Endothelial cell of umbilical vein (primary cell): ENCODE data around the gene MPC1L. TPM values are rescaled to one million over a fixed set of nuclear protein-coding genes. Genes with fewer than 3 reads are reported as not detected.

Source experiments
- BruUV-seq: library from RNA; stranded (reverse); fragments of 400-500 nt; replicated peaks from 2 replicates; lab custom pipeline; 2021; lab: Mats Ljungman, UMichigan
- CTCF ChIA-PET: fragments of 300-600, 350-600 bp; sonication (Branson Sonifier 250); formaldehyde crosslinking; loops from one replicate; lab custom pipeline; 2021; ENCODE audit warnings: antibody characterized with exemption, inconsistent platforms; lab: Charles Lee
- POLR2A ChIA-PET: fragments of 300-600, 350-600 bp; sonication (Branson Sonifier 250); formaldehyde crosslinking; loops from one replicate; lab custom pipeline; 2021; ENCODE audit warnings: antibody characterized with exemption, inconsistent platforms; lab: Charles Lee
- DNase-seq: peaks from one replicate; pipeline ENCODE4 v3.0.0-alpha.2; 2011; ENCODE audit warnings: low read depth, low spot score
- FAIRE-seq: peaks from 2 replicates; lab custom pipeline; 2011; peaks lifted over from hg19 to GRCh38; lab: Jason Lieb, UNC
- H2AFZ ChIP-seq: 2 replicates; pipeline ENCODE4 v1.6.0; 2012; ENCODE audit warnings: low read depth, low read length, control low read depth, inconsistent platforms
- H3K27ac ChIP-seq: 2 replicates; pipeline ENCODE4 v1.5.1; 2011; ENCODE audit warnings: low read depth, mild to moderate bottlenecking, control low read depth, low read length, moderate library complexity; ENCODE audit not compliant: insufficient read depth
- H3K27me3 ChIP-seq, 2 experiments: 2 replicates each; pipeline versions ENCODE4 v1.6.0 to v1.6.1; 2011; ENCODE audit warnings: low read length in 2 of 2, mixed read lengths in 1 of 2; ENCODE audit not compliant: control insufficient read depth in 2 of 2, insufficient read depth in 2 of 2
- H3K36me3 ChIP-seq, 2 experiments: 2 replicates in 1 of 2; 3 replicates in 1 of 2; pipeline ENCODE4 v1.5.1; 2011; ENCODE audit warnings: low read length in 2 of 2, mild to moderate bottlenecking in 1 of 2, moderate library complexity in 1 of 2; ENCODE audit not compliant: control insufficient read depth in 2 of 2, insufficient read depth in 2 of 2; ENCODE audit errors: extremely low read depth in 1 of 2
- H3K4me1 ChIP-seq: 3 replicates; pipeline ENCODE4 v1.5.1; 2011; ENCODE audit warnings: mild to moderate bottlenecking, low read length; ENCODE audit not compliant: control insufficient read depth, insufficient read depth; ENCODE audit errors: extremely low read depth
- H3K4me2 ChIP-seq: 2 replicates; pipeline ENCODE4 v1.6.1; 2011; ENCODE audit warnings: low read length, control low read depth, mixed read lengths; ENCODE audit not compliant: insufficient read depth
- H3K4me3 ChIP-seq, 3 experiments: fragments of 200-600 bp in 1 of 3; sonication (generic), shearing (Covaris generic) in 1 of 3; replicated peaks in 1 of 3; 2 replicates each; pipeline ENCODE4 v1.5.1; 2011 to 2016; ENCODE audit warnings: control low read depth in 3 of 3, low read length in 3 of 3, mild to moderate bottlenecking in 2 of 3, inconsistent platforms in 1 of 3, low read depth in 1 of 3, moderate library complexity in 1 of 3; ENCODE audit not compliant: insufficient read depth in 1 of 3
- H3K79me2 ChIP-seq: 2 replicates; pipeline ENCODE4 v1.6.0; 2012; ENCODE audit warnings: low read length, inconsistent platforms; ENCODE audit not compliant: control insufficient read depth, insufficient read depth
- H3K9ac ChIP-seq: replicated peaks from 2 replicates; pipeline ENCODE3; 2011; ENCODE audit warnings: low read length, control low read depth; ENCODE audit not compliant: insufficient read depth; ENCODE audit errors: extremely low read depth
- H3K9me1 ChIP-seq: replicated peaks from 3 replicates; pipeline ENCODE4 v1.6.0; 2011; ENCODE audit warnings: mild to moderate bottlenecking, low read length; ENCODE audit not compliant: control insufficient read depth, insufficient read depth; ENCODE audit errors: extremely low read depth
- H3K9me3 ChIP-seq: replicated peaks from 2 replicates; pipeline ENCODE4 v1.5.1; 2012; ENCODE audit warnings: low read length, inconsistent platforms; ENCODE audit not compliant: control insufficient read depth, insufficient read depth
- H4K20me1 ChIP-seq: replicated peaks from 2 replicates; pipeline ENCODE3; 2011; ENCODE audit warnings: mild to moderate bottlenecking, low read length; ENCODE audit not compliant: control insufficient read depth, insufficient read depth; ENCODE audit errors: extremely low read depth
- EZH2 ChIP-seq: IDR thresholded peaks from 2 replicates; pipeline ENCODE4 v1.6.1; 2012; ENCODE audit warnings: borderline replicate concordance, low read depth, mild to moderate bottlenecking, moderate library complexity, low read length, inconsistent platforms; ENCODE audit not compliant: severe bottlenecking
- FOS ChIP-seq: IDR thresholded peaks from 2 replicates; pipeline ENCODE4 v1.6.1; 2011; ENCODE audit warnings: mild to moderate bottlenecking, low read length, moderate library complexity, borderline replicate concordance; ENCODE audit not compliant: insufficient read depth
- GATA2 ChIP-seq: IDR thresholded peaks from 2 replicates; pipeline ENCODE4 v1.7.0; 2011; ENCODE audit warnings: low read depth, mild to moderate bottlenecking, moderate library complexity, mixed read lengths, low read length; ENCODE audit not compliant: insufficient read length, insufficient read depth
- JUN ChIP-seq: IDR thresholded peaks from 2 replicates; pipeline ENCODE4 v1.6.1; 2011; ENCODE audit warnings: borderline replicate concordance, low read depth; ENCODE audit not compliant: insufficient read length, insufficient read depth
- MYC ChIP-seq: IDR thresholded peaks from one replicate; pipeline ENCODE4 v1.6.1; 2011; ENCODE audit warnings: mild to moderate bottlenecking, low read depth, low read length
- POLR2A ChIP-seq: IDR thresholded peaks from 2 replicates; pipeline ENCODE4 v1.6.1; 2012; ENCODE audit warnings: low read depth, mild to moderate bottlenecking, control low read depth, low read length
- POLR2AphosphoS5 ChIP-seq: IDR thresholded peaks from 2 replicates; pipeline ENCODE4 v1.6.1; 2012; ENCODE audit warnings: low read depth, mild to moderate bottlenecking, control low read depth, low read length, moderate library complexity; ENCODE audit not compliant: insufficient read depth
- dilution Hi-C: fragments of 300-500 bp; cut with MboI; formaldehyde crosslinking; loops from one replicate; pipeline ENCODE4 v1.15.0; 2019; ENCODE audit warnings: low sequenced_read_pairs; ENCODE audit not compliant: extremely low pct_ligation_motif_present
- intact Hi-C: fragments of 100-400 bp; cut with micrococcal nuclease; formaldehyde crosslinking; loops from one replicate; pipeline ENCODE4 v1.10.0; 2022
- polyA plus RNA-seq, 4 experiments: library from polyadenylated mRNA; depleted of rRNA in 3 of 4; stranded (reverse) in 3 of 4; unstranded in 1 of 4; fragments of >200 nt; gene quantifications; 2 replicates each; pipeline versions ENCODE4 v1.2.1 to v1.2.3, GENCODE V29; 2011 to 2012; ENCODE audit warnings: missing spikeins in 1 of 4
- total RNA-seq: library from RNA; stranded (reverse); gene quantifications from 2 replicates; pipeline ENCODE4 v1.2.3, GENCODE V29; 2021
- TF ChIP-seq, protein P1 (sequence below): IDR thresholded peaks from 2 replicates; pipeline ENCODE4 v1.6.1; 2011; ENCODE audit not compliant: insufficient read depth, insufficient read length
- TF ChIP-seq, protein P2 (sequence below), 2 donors: IDR thresholded peaks; 1 replicate in 1 of 2; 2 replicates in 1 of 2; pipeline ENCODE4 v1.5.1; 2011; ENCODE audit warnings: low read length in 2 of 2, mild to moderate bottlenecking in 2 of 2, moderate library complexity in 2 of 2, control low read depth in 1 of 2, inconsistent platforms in 1 of 2, low read depth in 1 of 2; ENCODE audit not compliant: insufficient read depth in 1 of 2; ENCODE audit errors: extremely low read depth in 1 of 2

The MPC1L gene
- total and polyA plus RNA-seq, 2 donors (not counting 3 experiments of a cell fraction or from before 2014, with no cell fraction given), result 0.19 TPM; not detected in 1

DNA sequence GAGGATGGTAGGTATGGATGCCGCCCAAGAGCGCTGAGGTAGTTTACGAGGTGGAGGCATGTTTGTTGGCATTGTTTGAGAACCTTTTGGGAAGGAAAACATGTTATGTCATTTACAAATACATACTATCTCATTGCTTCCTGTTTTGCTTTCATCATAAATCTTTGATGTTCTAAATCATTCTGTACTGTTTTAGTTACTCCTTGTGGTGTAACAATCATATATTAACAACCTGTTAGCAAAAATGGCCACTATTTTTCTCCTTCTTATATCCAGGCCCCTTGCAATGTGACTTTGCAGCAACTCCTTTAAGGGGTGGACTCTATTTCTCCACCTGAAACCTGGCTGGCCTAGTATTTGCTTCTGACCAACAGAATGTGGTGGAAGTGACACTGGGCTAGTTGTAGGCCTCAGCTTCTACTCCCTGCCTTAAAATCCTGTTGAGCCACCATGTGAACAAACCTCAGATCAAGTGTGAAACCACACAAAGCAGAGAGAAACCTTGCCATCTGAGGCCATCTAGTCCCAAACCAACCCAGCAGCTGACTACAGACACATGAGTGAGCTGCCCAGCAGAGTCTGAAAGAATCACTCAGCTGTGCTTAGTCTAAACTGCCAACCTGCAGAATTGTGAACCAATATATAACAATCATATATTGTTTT lies 40.0 kb downstream of the MPC1L start:
- ChIA-PET POLR2A (no interaction called here), CTCF (no interaction called here)
- FAIRE-seq, result no peak
- DNase-seq, result no peak
- no peak overlapping the region for H2AFZ ChIP-seq
- dilution Hi-C loops (no loop called here), intact Hi-C loops (no loop called here)
- H3K9me3 ChIP-seq, result no peaks in the 10 kb centered on the region
- no peaks in the 10 kb centered on the region for H3K4me1 ChIP-seq
- H3K27ac ChIP-seq, result no peak overlapping the region
- H3K4me2 ChIP-seq, result no peak overlapping the region
- BruUV-seq, result no TSS peak
- TF ChIP-seq JUN, result no peak
- TF ChIP-seq MYC, result no peak
- TF ChIP-seq POLR2AphosphoS5, result no peak
- TF ChIP-seq, protein P1, sequence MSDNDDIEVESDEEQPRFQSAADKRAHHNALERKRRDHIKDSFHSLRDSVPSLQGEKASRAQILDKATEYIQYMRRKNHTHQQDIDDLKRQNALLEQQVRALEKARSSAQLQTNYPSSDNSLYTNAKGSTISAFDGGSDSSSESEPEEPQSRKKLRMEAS, result no peak
- no peaks in the 10 kb centered on the region for H3K27me3 ChIP-seq
- no peak overlapping the region for H3K9ac ChIP-seq
- H3K79me2 ChIP-seq, result no peaks in the 10 kb centered on the region
- H3K4me3 ChIP-seq, result no peak overlapping the region
- peaks cover 1 to 10% of the 10 kb centered on the region in 2 experiments for H3K36me3 ChIP-seq
- H3K9me1 ChIP-seq, result no peaks in the 10 kb centered on the region
- H4K20me1 ChIP-seq, result no peaks in the 10 kb centered on the region

DNA sequence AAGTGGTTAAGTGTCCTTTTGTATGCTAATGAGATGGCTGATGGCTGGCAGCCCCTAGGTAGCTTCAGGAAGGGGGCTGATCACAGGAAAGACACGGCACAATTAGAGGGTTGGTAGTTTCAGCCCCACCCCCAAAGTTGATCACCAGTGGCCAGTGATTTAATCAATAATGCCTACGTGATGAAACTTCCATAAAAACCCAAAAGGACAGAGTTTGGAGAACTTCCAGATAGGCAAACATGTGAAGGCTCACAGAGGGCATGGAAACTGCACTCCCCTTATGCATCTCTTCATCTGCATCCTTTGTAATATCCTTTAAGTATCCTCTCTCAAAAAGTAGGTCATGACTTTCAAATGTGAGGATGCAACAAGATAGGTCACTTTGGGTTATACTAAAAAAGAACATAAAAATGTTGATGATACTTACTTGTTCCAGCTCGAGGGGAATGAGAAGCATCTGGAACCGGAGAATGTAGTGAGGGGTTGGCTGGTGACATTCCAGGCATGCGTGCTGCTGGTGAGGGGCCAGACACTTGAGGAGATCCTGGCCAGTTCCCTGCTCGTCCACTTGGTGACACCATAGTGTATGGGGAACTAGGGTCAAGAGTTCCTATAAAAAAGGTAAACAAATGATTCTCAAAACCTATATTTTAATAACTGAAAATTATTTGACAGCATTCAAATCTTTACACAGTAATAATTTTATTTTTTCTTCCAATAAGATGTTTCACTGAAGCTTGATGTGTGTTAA lies 40.8 kb downstream of the MPC1L start:
- H4K20me1 ChIP-seq, result no peaks in the 10 kb centered on the region
- H2AFZ ChIP-seq, result no peak overlapping the region
- H3K4me3 ChIP-seq, result no peak overlapping the region
- DNase-seq (peak; percentile 4), FAIRE-seq (no peak)
- H3K4me1 ChIP-seq, result no peaks in the 10 kb centered on the region
- no peaks in the 10 kb centered on the region for H3K9me3 ChIP-seq
- CTCF ChIA-PET, result interaction anchor here (0.6 to 1.0 kb wide), 2 partner anchors 37 to 130 kb away, joined by 3 to 7 read pairs; no protein-coding TSS in a partner anchor
- H3K79me2 ChIP-seq, result no peaks in the 10 kb centered on the region
- H3K27me3 ChIP-seq, result no peaks in the 10 kb centered on the region
- POLR2A ChIA-PET, result no interaction called here
- H3K27ac ChIP-seq, result no peak overlapping the region
- no TSS peak for BruUV-seq
- dilution Hi-C loops (no loop called here), intact Hi-C loops (no loop called here)
- H3K9ac ChIP-seq, result no peak overlapping the region
- peaks cover 1 to 10% of the 10 kb centered on the region in 2 experiments for H3K36me3 ChIP-seq
- no peak overlapping the region for H3K4me2 ChIP-seq
- H3K9me1 ChIP-seq, result no peaks in the 10 kb centered on the region
- TF ChIP-seq FOS (no peak), POLR2A (no peak), JUN (no peak), GATA2 (no peak), MYC (no peak), EZH2 (no peak)
- TF ChIP-seq, protein P2, sequence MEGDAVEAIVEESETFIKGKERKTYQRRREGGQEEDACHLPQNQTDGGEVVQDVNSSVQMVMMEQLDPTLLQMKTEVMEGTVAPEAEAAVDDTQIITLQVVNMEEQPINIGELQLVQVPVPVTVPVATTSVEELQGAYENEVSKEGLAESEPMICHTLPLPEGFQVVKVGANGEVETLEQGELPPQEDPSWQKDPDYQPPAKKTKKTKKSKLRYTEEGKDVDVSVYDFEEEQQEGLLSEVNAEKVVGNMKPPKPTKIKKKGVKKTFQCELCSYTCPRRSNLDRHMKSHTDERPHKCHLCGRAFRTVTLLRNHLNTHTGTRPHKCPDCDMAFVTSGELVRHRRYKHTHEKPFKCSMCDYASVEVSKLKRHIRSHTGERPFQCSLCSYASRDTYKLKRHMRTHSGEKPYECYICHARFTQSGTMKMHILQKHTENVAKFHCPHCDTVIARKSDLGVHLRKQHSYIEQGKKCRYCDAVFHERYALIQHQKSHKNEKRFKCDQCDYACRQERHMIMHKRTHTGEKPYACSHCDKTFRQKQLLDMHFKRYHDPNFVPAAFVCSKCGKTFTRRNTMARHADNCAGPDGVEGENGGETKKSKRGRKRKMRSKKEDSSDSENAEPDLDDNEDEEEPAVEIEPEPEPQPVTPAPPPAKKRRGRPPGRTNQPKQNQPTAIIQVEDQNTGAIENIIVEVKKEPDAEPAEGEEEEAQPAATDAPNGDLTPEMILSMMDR (IDR thresholded peaks at IDR 0.05; ENCODE audit: extremely low read depth in 1 of 2, insufficient read depth in 1 of 2, low read depth in 1 of 2, low read length in 2 of 2), result peak in 1 of 2 donors; percentile 19
